Measurements from ENCODE around the gene WNK2.

The WNK2 gene

DNA sequence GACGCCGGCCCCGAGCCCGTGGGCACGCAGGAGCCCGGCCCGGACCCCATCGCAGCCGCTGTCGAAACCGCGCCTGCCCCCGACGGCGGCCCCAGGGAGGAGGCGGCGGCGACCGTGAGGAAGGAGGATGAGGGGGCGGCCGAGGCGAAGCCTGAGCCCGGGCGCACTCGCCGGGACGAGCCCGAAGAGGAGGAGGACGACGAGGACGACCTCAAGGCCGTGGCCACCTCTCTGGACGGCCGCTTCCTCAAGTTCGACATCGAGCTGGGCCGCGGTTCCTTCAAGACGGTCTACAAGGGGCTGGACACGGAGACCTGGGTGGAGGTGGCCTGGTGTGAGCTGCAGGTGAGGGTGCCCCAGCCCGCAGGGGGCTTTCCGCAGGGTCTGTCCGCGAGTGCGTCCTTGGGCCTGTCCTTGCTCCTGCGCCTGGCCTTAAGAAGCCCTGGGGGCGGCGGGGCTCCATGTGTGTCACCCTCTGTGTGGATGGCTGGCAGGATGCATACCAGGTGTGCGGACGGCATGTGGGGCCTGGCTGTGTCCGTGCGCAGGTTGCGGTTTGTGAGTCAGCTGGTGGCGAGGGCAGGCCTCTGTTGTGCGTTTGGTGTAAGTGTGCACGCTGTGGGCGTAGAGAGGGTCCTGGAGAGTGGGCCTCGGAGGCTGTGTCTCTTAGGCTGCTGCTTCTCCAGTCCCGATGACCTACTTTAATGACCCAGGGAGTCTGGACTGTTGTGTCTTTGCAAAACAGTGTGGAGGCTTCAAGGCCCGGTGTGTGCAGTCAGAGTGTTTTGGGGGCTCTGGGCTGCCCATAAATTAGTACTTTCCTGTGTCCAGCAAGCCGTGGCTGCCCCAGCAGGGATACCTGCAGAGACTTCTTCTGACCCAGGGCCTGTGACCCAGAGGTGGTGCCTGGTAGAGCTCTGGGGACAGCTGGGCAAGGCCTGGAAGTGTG, 1.6 kb downstream of the WNK2 start:
- no peak for DNase-seq

DNA sequence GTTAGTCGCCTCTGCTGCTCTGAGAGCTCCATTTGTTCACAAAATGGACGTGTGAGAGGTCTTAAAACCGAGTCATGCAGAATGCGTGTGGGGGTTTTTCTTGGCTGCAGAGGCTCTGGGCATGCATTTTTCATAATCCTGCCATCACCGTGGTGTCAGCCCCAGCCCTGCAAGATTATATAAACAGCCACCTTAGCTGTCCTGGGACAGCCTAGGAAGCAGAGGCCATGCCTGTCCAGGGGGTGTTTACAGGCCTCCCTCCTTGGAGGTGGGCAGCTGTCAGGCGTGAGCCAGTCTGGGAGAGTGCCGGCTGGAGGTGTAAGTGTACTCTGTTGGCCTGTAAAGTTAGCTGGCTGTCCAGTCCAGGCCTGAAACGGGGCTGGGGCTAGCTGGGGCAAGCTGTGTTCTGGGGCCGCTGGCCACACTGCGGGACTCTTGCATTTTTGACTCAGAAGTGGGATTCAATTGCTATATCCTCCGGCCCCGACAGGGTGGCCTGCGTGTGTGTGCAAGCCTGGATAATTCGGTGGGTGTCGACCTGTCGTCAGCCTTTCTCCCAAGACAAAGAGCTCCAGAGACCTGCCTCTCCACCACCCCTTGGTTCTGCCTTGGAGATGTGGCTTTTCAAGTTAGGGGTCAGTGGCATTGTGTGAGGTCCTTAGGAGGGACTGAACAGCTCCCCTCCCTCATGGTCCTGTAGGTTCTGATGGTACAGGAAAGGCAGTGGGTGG, 2.4 kb downstream of the WNK2 start:
- no peak for DNase-seq

GRCh38 chr9:93187047-93187446, 3.1 kb downstream of the WNK2 start:
- no peak for DNase-seq

GRCh38 chr9:93187574-93187973, 3.6 kb downstream of the WNK2 start:
- DNase-seq = no peak

DNA sequence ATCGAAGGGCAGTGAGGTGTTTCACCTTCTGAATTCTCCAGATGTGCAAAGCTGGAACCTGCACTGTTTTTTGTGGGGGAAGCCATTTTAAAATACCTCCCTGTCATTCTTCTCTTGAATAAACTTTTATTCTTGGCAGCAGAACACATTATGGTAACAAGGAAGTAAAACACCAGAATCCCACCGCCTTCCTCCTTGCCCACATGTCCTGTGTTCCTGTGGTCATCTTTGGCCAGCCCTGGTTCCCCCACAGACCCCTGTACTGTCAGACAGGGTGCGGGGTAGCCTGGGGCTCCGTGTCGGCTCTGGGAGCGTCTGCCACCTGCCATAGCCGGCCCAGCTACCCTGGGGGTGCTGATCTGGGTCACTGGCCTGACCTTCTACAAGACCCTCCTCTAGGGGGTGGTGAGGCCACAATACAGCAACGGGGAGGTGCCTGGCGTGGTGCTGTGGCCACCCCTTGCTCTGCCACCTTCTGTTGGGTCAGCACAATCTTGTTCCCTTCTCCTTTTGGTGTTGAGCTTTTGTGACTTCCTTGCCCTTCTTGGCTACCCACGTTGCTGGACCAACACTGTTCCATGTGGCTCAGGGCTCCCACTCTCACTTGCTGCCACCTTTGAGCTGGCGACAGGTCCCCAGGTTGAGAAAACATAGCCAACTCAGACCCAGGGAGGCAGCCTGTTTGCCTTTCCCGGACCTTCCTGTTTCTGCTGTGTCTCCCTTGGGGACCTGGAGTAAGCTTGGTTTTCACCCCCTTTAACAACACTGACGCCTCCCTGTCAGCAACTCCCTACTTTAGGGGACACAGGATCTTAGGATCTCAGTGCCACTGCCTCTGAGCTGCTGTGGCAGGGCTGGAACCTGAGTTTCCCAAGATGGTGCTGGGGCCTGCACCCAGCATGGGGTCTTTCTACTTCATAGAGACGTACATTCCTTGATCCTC, 4.8 kb downstream of the WNK2 start:
- DNase-seq = no peak

DNA sequence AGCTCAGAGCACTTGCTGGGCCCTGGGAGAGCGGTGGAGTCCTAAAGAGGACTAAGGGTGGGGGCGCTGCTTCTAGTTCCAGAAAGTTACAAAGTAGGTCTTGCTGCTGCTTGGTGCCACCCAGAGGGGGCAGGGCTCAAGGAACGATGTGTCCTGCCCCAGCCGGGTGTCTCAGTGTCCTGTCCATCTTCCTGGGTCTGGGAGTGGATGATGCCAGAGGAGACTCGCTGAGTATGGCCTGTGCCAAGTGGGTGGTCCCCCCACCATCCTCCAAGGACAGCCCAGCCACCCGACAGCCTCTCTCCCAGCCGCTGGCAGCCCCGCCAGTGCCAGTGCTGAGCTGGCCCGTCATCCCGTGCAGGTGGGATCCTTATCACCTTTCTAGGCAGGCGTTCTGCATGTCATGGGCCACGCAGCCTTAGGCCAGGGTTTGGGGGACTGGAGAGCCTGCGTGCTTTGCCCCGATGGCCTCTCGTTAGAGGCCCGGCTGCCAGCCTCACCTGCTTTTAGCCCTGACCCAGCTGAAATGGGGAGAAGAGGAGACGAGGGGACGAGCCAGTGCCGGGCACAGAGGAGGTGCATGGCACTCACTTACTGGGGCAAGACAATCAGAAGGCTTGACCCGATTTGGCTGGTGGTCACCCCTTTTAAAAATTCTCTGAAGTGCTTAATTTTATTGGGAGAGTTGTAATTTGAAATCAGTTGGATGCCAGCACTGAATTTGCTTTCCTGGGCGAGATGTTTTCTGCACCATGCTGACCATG, 5.6 kb downstream of the WNK2 start:
- no peak for DNase-seq

- DNase-seq = no peak
These were observed 6.2 kb downstream of the WNK2 start for GRCh38 chr9:93190133-93190525.

DNA sequence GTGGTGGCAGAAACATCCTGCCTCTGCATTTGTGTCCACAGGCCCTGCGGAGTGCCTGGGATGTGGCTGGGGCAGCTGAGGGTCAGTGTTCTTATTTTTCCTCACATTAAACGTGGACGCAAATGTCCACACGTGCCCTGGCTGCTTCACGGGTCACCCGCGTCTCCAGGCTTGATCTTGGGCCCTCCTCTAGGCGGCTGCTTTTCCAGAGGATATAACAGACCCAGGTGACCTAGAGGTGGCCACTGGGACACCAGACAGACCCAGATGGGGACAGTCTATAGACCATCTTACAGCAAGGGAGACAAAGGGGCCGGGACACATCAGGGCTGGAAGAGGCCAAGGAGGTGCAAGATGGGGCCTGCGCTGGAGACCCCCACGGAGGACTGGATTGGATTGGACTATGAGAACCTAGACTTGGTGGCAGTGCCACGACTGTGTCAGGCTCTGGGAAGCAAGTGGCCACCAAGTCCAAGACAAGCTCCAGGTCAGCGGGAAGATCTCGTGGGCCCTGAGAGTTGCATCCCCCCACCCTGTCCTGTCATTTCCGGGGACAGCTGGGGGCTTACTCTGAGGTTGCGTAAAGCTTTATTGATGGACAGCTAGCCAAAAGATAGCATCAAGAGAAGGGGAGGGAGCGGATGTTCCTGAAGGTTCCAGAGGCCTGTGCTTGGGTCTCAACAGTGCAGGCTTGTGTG, 6.9 kb downstream of the WNK2 start:
- no peak for DNase-seq

DNA sequence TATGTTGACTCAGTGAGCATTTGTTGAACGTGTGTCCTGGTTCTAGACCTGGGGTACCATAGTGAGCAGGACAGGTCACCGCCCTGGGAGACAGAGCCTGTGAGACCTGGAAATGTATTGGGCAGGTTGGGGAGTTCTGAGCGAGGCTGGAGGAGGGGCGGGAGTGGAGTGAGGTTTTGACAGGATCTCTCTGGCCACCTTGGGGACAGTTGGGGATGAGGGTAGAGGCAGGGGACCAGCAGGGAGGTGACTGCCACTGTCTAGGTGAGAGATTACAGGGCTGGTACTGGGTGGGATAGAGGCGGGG, 7.4 kb downstream of the WNK2 start:
- DNase-seq = no peak

GRCh38 chr9:93192721-93193387, 8.9 kb downstream of the WNK2 start:
- no peak for DNase-seq

DNA sequence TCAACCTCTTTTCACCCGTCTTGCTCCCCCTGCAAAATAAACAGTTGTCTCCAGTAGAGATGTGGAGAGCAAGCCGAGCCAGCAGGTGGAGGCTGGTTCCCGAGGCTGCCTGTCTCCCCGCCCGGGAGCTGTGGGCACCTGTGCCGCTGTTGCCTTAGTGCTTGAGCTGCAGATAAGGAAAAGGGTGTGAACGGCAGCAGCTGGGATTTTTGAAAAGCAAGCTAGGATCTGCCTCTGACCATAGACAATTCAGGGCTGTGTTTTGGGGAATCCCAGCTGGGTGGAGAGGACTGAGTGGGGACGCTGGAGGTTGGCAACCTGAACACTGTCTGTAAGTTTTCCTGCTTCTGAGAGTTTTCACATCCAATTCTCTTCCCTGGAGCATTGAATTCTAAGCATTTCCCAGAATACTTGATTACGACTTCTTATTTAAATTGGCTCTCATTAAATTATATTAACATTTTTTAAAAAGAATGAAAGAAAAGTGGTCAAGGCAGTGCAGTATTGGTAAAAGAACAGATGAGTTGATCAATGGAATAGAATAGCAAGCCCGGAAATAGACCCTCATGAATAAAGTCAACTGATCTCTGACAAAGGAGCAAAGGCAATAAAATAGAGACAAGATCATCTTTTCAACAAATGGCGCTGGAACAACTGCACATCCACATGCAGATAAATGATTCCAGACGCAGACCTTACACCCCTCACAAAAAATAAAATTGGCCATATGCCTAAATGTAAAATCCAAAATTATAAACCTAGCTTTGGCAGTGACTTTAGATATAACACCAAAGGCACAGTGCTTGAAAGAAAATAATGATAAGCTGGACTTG, 9.7 kb downstream of the WNK2 start:
- no peak for DNase-seq

DNA sequence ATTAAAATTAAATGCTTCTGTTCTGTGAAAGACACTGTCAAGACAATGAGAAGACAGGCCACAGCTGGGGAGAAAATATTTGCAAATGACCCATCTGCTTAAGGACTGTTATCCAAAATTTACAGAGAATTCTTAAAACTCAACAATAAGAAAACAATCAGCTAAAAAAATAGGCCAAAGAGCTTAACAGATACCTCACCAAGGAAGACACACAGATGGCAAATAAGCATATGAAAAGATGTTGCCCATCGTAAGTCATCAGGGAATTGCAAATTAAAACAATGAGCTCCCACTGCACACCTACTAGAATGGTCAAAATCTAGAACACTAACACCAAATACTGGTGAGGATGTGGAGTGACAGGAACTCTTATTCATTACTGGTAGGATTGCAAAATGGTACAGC, 10.3 kb downstream of the WNK2 start:
- DNase-seq = no peak

DNA sequence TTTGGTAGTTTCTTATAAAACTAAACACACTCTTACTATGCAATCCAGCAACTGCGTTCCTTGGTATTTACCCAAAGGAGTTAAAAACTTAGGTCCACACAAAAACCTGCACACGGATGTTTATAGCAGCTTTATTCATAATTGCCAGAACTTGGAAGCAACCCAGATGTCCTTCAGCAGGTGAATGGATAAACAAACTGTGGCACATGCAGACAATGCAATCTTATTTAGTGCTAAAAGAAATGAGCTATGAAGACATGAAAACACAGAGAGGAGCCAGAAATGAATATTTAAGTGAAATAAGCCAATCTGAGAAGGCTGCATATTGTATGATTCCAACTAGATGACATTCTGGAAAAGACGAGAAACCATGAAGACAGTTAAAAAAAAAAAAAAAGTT, 10.7 kb downstream of the WNK2 start:
- DNase-seq = no peak

DNA sequence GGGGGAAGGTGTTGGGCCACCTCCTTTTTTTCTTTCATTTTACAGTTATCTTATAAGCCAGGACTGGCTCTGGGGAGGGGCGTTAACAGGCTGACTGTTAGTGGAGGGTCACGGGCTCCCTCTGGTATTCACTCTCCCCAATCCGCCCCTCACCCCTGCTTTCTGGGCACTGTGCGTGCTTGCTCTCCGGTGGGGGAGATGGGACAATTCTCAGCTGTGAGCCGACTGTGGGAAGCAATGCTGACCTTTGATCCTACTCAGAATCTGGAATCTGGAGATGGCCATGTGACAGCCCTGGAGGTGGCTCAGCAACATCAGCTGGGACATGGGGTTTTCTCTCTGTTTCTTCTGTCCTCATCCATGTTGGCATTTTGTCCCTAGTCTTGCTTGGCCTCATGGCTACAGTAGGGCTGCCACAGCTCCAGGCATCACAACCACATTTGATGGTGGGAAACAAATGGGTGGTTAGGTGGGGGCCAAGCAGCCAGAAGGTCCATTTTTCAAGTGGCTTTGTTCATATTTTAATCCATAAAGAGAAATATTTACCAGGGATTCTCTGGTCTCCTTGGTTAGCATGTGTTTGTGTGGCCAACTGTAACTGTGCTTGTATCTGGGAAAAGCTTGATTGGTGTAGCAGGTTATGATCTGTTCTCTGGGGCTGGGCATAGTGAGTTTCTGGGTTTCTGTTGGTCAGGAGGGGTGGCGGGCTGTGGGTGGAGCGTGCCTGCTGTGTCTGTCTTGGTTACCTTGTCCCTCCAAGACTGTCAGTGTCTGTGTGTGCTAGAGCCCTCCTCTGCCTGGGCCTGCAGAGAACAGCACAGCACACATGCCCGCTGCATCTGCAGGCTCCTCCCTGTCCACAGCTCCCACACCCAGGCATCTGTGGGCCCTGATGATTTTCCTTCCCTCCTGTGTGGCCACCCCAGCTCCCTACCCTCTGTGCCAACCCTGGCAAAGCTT, 12.4 kb downstream of the WNK2 start:
- DNase-seq = no peak

GRCh38 chr9:93197670-93198069, 13.7 kb downstream of the WNK2 start:
- DNase-seq = no peak

GRCh38 chr9:93198117-93198837, 14.3 kb downstream of the WNK2 start:
- no peak for DNase-seq

DNA sequence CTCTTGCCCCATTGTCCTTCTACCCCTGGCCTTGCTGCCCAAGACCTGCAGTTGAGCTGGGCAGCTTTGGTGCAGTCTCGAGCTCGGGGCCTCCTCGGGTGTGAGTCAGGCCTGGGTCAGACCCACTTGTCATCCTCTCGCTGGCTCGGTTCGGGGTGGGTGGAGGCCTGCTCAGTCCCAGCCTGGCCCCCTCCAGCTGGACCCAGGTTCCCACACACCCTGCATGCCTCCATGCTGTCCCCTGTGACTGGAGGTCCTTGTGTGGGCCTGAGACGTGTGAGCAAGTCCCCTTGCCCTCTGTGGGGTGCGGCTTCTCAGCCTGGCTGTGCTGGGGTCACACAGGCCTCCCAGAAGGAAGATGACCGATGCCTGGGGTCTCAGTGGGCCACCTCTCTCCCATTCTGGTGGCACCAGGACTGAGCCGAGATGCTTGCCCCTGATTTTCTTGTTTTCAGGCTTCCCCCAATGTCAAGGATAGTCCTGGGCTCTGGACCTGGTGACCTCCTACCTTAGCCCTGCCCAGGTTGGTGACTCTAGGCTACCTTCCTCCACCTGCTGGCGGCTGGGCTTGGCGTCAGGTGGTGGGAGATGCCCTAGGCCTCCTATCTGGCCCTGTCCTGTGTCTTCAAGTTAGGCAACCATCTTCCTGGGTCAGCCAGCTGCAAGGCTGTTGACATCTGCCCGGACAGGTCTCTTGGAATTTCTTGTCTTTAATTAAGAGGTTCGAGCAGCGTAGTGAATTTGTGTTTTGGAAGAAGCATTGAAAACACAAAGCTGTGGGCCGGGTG, 15.1 kb downstream of the WNK2 start:
- no peak for DNase-seq

DNA sequence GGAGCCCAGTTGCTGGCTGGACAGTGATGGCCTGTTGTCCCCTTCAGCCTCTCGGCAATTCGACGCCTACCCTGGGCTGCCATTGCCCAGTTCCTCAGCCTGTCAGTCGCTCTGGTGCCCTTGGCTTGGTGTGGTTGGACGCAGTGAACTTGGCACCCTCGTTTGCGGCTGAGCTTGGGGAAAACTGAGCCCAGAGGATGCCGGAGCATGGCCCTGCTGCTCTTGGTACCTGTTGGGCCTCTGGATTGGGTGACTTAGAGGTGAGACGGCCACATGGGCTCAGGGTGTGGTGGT, 16.5 kb downstream of the WNK2 start:
- DNase-seq = no peak
